ENCODE data around the gene ZMAT2.

DNA sequence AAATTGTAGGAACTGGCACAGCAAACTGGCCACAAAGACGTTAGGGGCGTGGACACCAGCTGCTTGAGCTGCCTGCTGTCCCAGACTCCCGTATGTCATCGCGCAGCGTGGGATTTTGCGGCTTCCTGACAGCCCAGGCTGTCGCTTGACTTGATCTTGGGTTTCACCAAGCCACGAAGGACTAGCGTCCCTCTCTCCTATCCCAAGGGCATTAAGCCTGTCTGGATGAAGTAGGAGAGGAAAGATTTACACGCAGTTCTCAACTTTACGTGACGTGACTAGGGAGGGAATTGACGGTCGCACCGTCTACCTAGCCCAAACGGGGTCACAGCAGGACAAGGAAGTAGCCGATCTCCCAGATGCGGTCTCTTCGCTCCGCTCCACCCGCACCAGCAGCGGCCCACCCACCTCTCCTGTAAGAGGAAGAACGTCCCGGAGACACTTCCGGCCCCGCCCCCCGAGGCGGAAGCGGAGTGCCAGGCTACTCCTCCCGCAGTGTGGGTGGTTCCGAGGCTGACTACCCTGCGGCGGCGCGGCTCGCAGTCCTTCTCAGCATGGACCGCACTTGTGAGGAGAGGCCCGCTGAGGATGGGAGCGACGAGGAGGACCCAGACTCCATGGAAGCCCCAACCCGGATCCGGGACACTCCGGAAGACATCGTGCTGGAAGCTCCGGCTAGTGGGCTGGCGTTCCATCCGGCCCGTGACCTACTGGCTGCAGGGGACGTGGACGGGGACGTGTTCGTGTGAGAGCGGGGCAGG is 35.7 kb upstream of the ZMAT2 start, which contains the start of gene WDR55:
- TF ChIP-seq POLR2A (IDR thresholded peaks at IDR 0.05) (peak in 1 of 2 donors; percentile 50), POLR2AphosphoS5 (IDR thresholded peaks at IDR 0.05) (peak; percentile 7 to 74 (median 61))
- TF ChIP-seq, protein P1, sequence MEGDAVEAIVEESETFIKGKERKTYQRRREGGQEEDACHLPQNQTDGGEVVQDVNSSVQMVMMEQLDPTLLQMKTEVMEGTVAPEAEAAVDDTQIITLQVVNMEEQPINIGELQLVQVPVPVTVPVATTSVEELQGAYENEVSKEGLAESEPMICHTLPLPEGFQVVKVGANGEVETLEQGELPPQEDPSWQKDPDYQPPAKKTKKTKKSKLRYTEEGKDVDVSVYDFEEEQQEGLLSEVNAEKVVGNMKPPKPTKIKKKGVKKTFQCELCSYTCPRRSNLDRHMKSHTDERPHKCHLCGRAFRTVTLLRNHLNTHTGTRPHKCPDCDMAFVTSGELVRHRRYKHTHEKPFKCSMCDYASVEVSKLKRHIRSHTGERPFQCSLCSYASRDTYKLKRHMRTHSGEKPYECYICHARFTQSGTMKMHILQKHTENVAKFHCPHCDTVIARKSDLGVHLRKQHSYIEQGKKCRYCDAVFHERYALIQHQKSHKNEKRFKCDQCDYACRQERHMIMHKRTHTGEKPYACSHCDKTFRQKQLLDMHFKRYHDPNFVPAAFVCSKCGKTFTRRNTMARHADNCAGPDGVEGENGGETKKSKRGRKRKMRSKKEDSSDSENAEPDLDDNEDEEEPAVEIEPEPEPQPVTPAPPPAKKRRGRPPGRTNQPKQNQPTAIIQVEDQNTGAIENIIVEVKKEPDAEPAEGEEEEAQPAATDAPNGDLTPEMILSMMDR (IDR thresholded peaks at IDR 0.05), result no peak
